K562 (cell line): ENCODE results near the gene IGSF21. TPM values are rescaled to one million over a fixed set of nuclear protein-coding genes. Genes with fewer than 3 reads are reported as not detected.

Experiments
- ATAC-seq: fragments of 200-7000 bp; cut with Tn5 transposase; 3 replicates; pipeline ENCODE4 v1.9.1; 2020; ENCODE audit warnings: moderate library complexity
- BruUV-seq: library from RNA; stranded (reverse); fragments of 400-500 nt; replicated peaks from 2 replicates; lab custom pipeline; 2021; lab: Mats Ljungman, UMichigan
- CTCF ChIA-PET: fragments of 300-600 bp; formaldehyde crosslinking; extraction: SDS; loops from one replicate; lab custom pipeline; 2021; ENCODE audit warnings: low intra/inter-chr PET ratio; lab: Yijun Ruan, JAX
- POLR2A ChIA-PET: fragments of 300-600, 350-650 bp; sonication (Branson Sonifier 250); formaldehyde crosslinking; extraction: SDS; loops from one replicate; lab custom pipeline; 2021; ENCODE audit warnings: antibody characterized with exemption, inconsistent platforms; lab: Yijun Ruan, JAX
- DNase-seq, 4 experiments: peaks; one replicate each; pipeline versions ENCODE4 v3.0.0 to v3.0.0-alpha.2; 2011 to 2018; ENCODE audit warnings: low spot score in 3 of 4, mixed read lengths in 3 of 4; ENCODE audit errors: extremely low read depth in 1 of 4
- FAIRE-seq: peaks from 2 replicates; lab custom pipeline; 2011; peaks lifted over from hg19 to GRCh38; lab: Jason Lieb, UNC
- H2AFZ ChIP-seq: 2 replicates; pipeline ENCODE4 v1.6.0; 2011; ENCODE audit warnings: low read depth, low read length, control low read depth, inconsistent platforms
- H3K27ac ChIP-seq: fragments of 200-600 bp; 3 replicates; pipeline ENCODE4 v1.8.0; 2011; ENCODE audit warnings: low read depth, mild to moderate bottlenecking, control low read depth, inconsistent platforms, low read length, moderate library complexity, mixed read lengths; ENCODE audit errors: extremely low read depth
- H3K27me3 ChIP-seq, 2 experiments: fragments of 300-600 bp in 1 of 2; 2 replicates in 1 of 2; 3 replicates in 1 of 2; pipeline versions ENCODE4 v1.6.0 to v1.8.0; 2011; ENCODE audit warnings: inconsistent platforms in 2 of 2, low read length in 2 of 2, mild to moderate bottlenecking in 1 of 2, mixed read lengths in 1 of 2, moderate library complexity in 1 of 2; ENCODE audit not compliant: control insufficient read depth in 2 of 2, insufficient read depth in 2 of 2
- H3K36me3 ChIP-seq: fragments of 300-600 bp; 3 replicates; pipeline ENCODE4 v1.8.0; 2011; ENCODE audit warnings: mild to moderate bottlenecking, low read length, inconsistent platforms; ENCODE audit not compliant: control insufficient read depth, insufficient read depth
- H3K4me1 ChIP-seq, 2 experiments: fragments of 200-600 bp in 1 of 2; replicated peaks in 1 of 2; 2 replicates in 1 of 2; 3 replicates in 1 of 2; pipeline versions ENCODE4 v1.5.1 to v1.8.0; 2011; ENCODE audit warnings: inconsistent platforms in 2 of 2, low read length in 2 of 2, mild to moderate bottlenecking in 1 of 2, mixed read lengths in 1 of 2, moderate library complexity in 1 of 2; ENCODE audit not compliant: control insufficient read depth in 2 of 2, insufficient read depth in 2 of 2
- H3K4me2 ChIP-seq: 2 replicates; pipeline ENCODE4 v1.6.1; 2011; ENCODE audit warnings: low read length, control low read depth, inconsistent platforms, mixed read lengths; ENCODE audit not compliant: insufficient read depth
- H3K4me3 ChIP-seq: fragments of 200-600 bp; sonication (generic), shearing (Covaris generic); 2 replicates; pipeline ENCODE4 v1.5.1; 2016; ENCODE audit warnings: control low read depth, inconsistent platforms
- H3K79me2 ChIP-seq: fragments of 200-600 bp; 3 replicates; pipeline ENCODE4 v1.8.0; 2011; ENCODE audit warnings: low read length, inconsistent platforms; ENCODE audit not compliant: control insufficient read depth, insufficient read depth
- H3K9ac ChIP-seq, 2 experiments: 2 replicates each; pipeline versions ENCODE4 v1.6.0 to v1.6.1; 2011; ENCODE audit warnings: low read depth in 2 of 2, low read length in 2 of 2, control low read depth in 1 of 2, inconsistent platforms in 1 of 2, mild to moderate bottlenecking in 1 of 2, mixed read lengths in 1 of 2; ENCODE audit not compliant: insufficient read depth in 1 of 2
- H3K9me1 ChIP-seq: one replicate; pipeline ENCODE4 v1.6.0; 2011; ENCODE audit warnings: inconsistent platforms, mild to moderate bottlenecking, low read length, moderate library complexity; ENCODE audit not compliant: control insufficient read depth, insufficient read depth
- H3K9me3 ChIP-seq: replicated peaks from 2 replicates; pipeline ENCODE4 v1.5.1; 2011; ENCODE audit warnings: low read depth, low read length, inconsistent platforms; ENCODE audit not compliant: control insufficient read depth, insufficient read depth
- H4K20me1 ChIP-seq: replicated peaks from 2 replicates; pipeline ENCODE4 v1.6.1; 2011; ENCODE audit warnings: low read length, inconsistent platforms, mixed read lengths; ENCODE audit not compliant: control insufficient read depth, insufficient read depth
- E2F4 ChIP-seq: sonication (generic); formaldehyde crosslinking; IDR thresholded peaks from 2 replicates; pipeline ENCODE4 v1.8.0; 2022; ENCODE audit warnings: mild to moderate bottlenecking, low read depth, missing genetic modification reagents
- EZH2 ChIP-seq: IDR thresholded peaks from 2 replicates; pipeline ENCODE4 v1.6.1; 2012; ENCODE audit warnings: low read depth, mild to moderate bottlenecking, inconsistent platforms, low read length, borderline replicate concordance
- FOS ChIP-seq: IDR thresholded peaks from 3 replicates; pipeline ENCODE4 v1.6.1; 2011; ENCODE audit not compliant: insufficient read length; ENCODE audit errors: extremely low read depth
- HMGXB4 ChIP-seq: sonication (generic); formaldehyde crosslinking; IDR thresholded peaks from 2 replicates; pipeline ENCODE4 v1.8.1; 2023; ENCODE audit warnings: mild to moderate bottlenecking, missing genetic modification reagents
- HOMEZ ChIP-seq: fragments of 250-450 bp; sonication (Bioruptor Pico); IDR thresholded peaks from 2 replicates; pipeline ENCODE4 v1.4.0; 2020; ENCODE audit warnings: mild to moderate bottlenecking, moderate library complexity
- RBM15 ChIP-seq: fragments of 200-400 bp; formaldehyde crosslinking; IDR thresholded peaks from 2 replicates; pipeline ENCODE4 v1.6.1; 2018; ENCODE audit warnings: mild to moderate bottlenecking, low read length, moderate library complexity; ENCODE audit not compliant: insufficient read depth
- SMAD3 ChIP-seq: fragments of 450-650 bp; formaldehyde crosslinking; conservative IDR thresholded peaks from 2 replicates; pipeline ENCODE4 v1.4.0; 2020; ENCODE audit warnings: mild to moderate bottlenecking
- SP1 ChIP-seq: sonication (generic); formaldehyde crosslinking; IDR thresholded peaks from 2 replicates; pipeline ENCODE4 v1.8.1; 2022; ENCODE audit warnings: mild to moderate bottlenecking, missing genetic modification reagents
- ZNF217 ChIP-seq: sonication (generic); formaldehyde crosslinking; IDR thresholded peaks from 2 replicates; pipeline ENCODE4 v1.8.0; 2022; ENCODE audit warnings: mild to moderate bottlenecking, missing genetic modification reagents
- ZNF592 ChIP-seq: fragments of 450-650 bp; IDR thresholded peaks from 2 replicates; pipeline ENCODE4 v1.6.1; 2017; ENCODE audit warnings: antibody characterized with exemption, mild to moderate bottlenecking
- ZNF764 ChIP-seq: fragments of 250-450 bp; sonication (Bioruptor Pico); IDR thresholded peaks from 2 replicates; pipeline ENCODE4 v1.4.0; 2020; ENCODE audit warnings: low read depth, mild to moderate bottlenecking, moderate library complexity
- WGBS: fragments of 100-300 bp; shearing (Covaris generic); methylation state at CpG from one replicate; pipeline ENCODE4 v1.1.6; 2016; ENCODE audit warnings: low coverage, mixed read lengths; ENCODE audit not compliant: insufficient coverage; ENCODE audit errors: missing lambda C conversion rate; 5-methylcytosine and 5-hydroxymethylcytosine counted together
- in situ Hi-C: fragments of 300-500 bp; cut with MboI; formaldehyde crosslinking; loops from 4 replicates; pipeline ENCODE4 v1.15.0; 2018; ENCODE audit warnings: inconsistent platforms, mixed read lengths
- intact Hi-C: fragments of 100-400 bp; cut with micrococcal nuclease; formaldehyde crosslinking; loops from 2 replicates; pipeline ENCODE4 v1.14.2; 2022
- polyA plus RNA-seq, 8 experiments: library from polyadenylated mRNA; depleted of rRNA in 4 of 8; stranded (reverse) in 5 of 8; unstranded in 3 of 8; fragments of >200 nt; fragmentation: Nextera tagmentation in 2 of 8; fragmentation: Illumina TruSeq in 1 of 8; extraction: Ambion mirVana in 2 of 8; extraction: Trizol in 1 of 8; gene quantifications; 2 replicates each; pipeline versions ENCODE4 v1.2.1 to v1.2.3, GENCODE V29; 2011 to 2014; ENCODE audit warnings: inconsistent platforms in 1 of 8, missing spikeins in 1 of 8
- total RNA-seq, 7 experiments: library from RNA; depleted of rRNA in 6 of 7; stranded (reverse); fragments of >200 nt in 6 of 7; fragmentation: Illumina TruSeq in 2 of 7; extraction: Trizol in 2 of 7; gene quantifications; 2 replicates each; pipeline versions ENCODE4 v1.2.1 to v1.2.3, GENCODE V29; 2011 to 2021; ENCODE audit warnings: low replicate concordance in 1 of 7

IGSF21 gene
- total and polyA plus RNA-seq, 9 of the 15 experiments (the other 6 are each of a cell fraction or from before 2014, with no cell fraction given): not detected

GRCh38 chr1:18200136-18200717 is 92.6 kb downstream of the IGSF21 start (continued):
- no peak for TF ChIP-seq RBM15

GRCh38 chr1:18200918-18201317 is 93.3 kb downstream of the IGSF21 start:
- CTCF ChIA-PET: no interaction called here
- H3K9me3 ChIP-seq: no peaks in the 10 kb centered on the region
- H3K27ac ChIP-seq: no peak overlapping the region
- no peaks in the 10 kb centered on the region for H3K36me3 ChIP-seq
- intact Hi-C loops (no loop called here), in situ Hi-C loops (no loop called here)
- peaks cover 3% of the 10 kb centered on the region for H3K9me1 ChIP-seq
- POLR2A ChIA-PET: no interaction called here
- no peaks in the 10 kb centered on the region for H3K79me2 ChIP-seq
- peaks cover 2 to 31% of the 10 kb centered on the region in 2 experiments for H3K27me3 ChIP-seq
- FAIRE-seq (no peak), DNase-seq (no peak), ATAC-seq (no peak)
- no peak overlapping the region for H3K4me3 ChIP-seq
- no TSS peak for BruUV-seq
- H2AFZ ChIP-seq: no peak overlapping the region
- 1% methylated on average over 6 of the region's 6 CpGs for WGBS
- TF ChIP-seq ZNF764 (CRISPR knock-in tag) (no peak), FOS (no peak), EZH2 (no peak), E2F4 (no peak), SP1 (CRISPR knock-in tag) (no peak), ZNF592 (no peak), HMGXB4 (CRISPR knock-in tag) (no peak), SMAD3 (no peak), HOMEZ (CRISPR knock-in tag) (no peak), ZNF217 (CRISPR knock-in tag) (no peak)
- no peaks in the 10 kb centered on the region for H3K4me1 ChIP-seq
- H3K4me2 ChIP-seq: no peak overlapping the region
- peak overlapping the region in 1 of 2 experiments; percentile 15; a peak in 1 of 4 replicates for H3K9ac ChIP-seq
- no peaks in the 10 kb centered on the region for H4K20me1 ChIP-seq
